Right lobe of liver (tissue), 4 donors: ENCODE results near the gene RPS2.

Source experiments
- POLR2A ChIP-seq: fragments of 450-650 bp; IDR thresholded peaks from one replicate; pipeline ENCODE4 v1.6.1; 2017; ENCODE audit warnings: antibody characterized with exemption, mild to moderate bottlenecking
- TF ChIP-seq, protein P1 (sequence below), 4 donors: fragments of 200-600 bp in 3 of 4; fragments of 450-650 bp in 1 of 4; IDR thresholded peaks; one replicate each; pipeline versions ENCODE4 v1.5.1 to v1.8.0; 2016 to 2022; ENCODE audit warnings: antibody characterized with exemption in 4 of 4, mild to moderate bottlenecking in 2 of 4
- donor health status: DM: no; HTN: no; CAD: no.
- donor health status: DM: no; HTN: no; CAD: no.
- donor health status: DM: no; HTN: yes; CAD: no.

DNA sequence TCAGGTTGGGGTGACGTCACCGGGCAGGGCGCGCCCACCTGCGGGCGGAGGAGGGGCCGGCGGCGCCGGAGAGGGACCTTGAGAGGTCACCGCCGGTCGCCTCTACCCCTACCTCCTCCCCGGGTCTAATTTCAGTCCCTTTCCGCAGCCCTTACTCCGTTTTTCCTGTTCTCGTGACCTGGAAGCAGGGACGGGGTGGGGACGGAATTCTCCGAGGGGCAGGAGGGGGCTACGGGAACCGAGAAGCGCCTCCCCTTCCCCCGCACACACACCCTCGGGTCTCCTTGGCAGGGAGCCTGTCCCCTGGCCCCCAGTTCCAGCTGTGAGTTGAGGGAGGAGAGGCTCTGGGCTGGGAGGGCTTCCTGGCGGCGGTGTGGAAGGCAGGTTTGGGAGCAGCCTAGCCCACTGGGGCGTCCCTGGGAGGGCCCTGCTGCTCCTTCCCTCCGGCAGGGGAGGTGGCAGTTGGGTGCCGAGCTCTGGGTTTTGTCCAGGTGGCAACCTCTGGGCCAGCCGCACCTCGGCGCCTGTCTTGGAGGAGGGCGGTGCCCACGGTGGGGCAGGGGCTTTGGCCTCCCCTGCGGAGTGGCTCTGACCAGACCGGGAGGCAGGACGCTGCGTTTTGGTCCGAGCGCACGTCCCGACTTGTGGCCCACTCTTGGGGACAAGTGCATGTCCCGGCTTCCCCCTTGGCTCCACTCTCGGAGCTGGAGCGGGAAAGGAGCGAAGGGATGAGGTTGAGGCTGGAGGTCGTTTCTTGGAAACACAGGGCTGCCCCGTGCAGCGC lies 25.9 kb upstream of the RPS2 start:
- TF ChIP-seq, protein P1, sequence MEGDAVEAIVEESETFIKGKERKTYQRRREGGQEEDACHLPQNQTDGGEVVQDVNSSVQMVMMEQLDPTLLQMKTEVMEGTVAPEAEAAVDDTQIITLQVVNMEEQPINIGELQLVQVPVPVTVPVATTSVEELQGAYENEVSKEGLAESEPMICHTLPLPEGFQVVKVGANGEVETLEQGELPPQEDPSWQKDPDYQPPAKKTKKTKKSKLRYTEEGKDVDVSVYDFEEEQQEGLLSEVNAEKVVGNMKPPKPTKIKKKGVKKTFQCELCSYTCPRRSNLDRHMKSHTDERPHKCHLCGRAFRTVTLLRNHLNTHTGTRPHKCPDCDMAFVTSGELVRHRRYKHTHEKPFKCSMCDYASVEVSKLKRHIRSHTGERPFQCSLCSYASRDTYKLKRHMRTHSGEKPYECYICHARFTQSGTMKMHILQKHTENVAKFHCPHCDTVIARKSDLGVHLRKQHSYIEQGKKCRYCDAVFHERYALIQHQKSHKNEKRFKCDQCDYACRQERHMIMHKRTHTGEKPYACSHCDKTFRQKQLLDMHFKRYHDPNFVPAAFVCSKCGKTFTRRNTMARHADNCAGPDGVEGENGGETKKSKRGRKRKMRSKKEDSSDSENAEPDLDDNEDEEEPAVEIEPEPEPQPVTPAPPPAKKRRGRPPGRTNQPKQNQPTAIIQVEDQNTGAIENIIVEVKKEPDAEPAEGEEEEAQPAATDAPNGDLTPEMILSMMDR (IDR thresholded peaks at IDR 0.05): no peak
- TF ChIP-seq POLR2A: no peak
